Mesenchymal stem cell (in vitro differentiated cells and primary cell): Measurements from ENCODE around the gene HECA.

ENCODE experiments used
- DNase-seq: peaks from one replicate; pipeline ENCODE4 v3.0.0-alpha.2; 2013
- H2AFZ ChIP-seq: one replicate; pipeline ENCODE4 v1.6.1; 2013; ENCODE audit warnings: low read depth, mild to moderate bottlenecking, control low read depth, inconsistent platforms, low read length, moderate library complexity
- H2AK5ac ChIP-seq: 2 replicates; pipeline ENCODE4 v1.6.1; 2013; ENCODE audit warnings: low read length, moderate library complexity, mild to moderate bottlenecking, inconsistent platforms; ENCODE audit not compliant: severe bottlenecking
- H2BK120ac ChIP-seq: one replicate; pipeline ENCODE4 v1.6.1; 2013; ENCODE audit warnings: low read depth, mild to moderate bottlenecking, inconsistent platforms, low read length, moderate library complexity
- H2BK12ac ChIP-seq, 2 experiments: one replicate each; pipeline ENCODE4 v1.6.1; 2013; ENCODE audit warnings: inconsistent platforms in 2 of 2, low read length in 2 of 2, mild to moderate bottlenecking in 2 of 2, moderate library complexity in 2 of 2, control low read depth in 1 of 2
- H2BK15ac ChIP-seq: one replicate; pipeline ENCODE4 v1.6.1; 2013; ENCODE audit warnings: mild to moderate bottlenecking, low read depth, inconsistent platforms; ENCODE audit not compliant: poor library complexity, severe bottlenecking
- H2BK5ac ChIP-seq: 2 replicates; pipeline ENCODE4 v1.6.1; 2013; ENCODE audit warnings: low read depth, mild to moderate bottlenecking, low read length, control low read depth, inconsistent platforms; ENCODE audit not compliant: poor library complexity, severe bottlenecking
- H3K14ac ChIP-seq, 2 experiments: one replicate each; pipeline ENCODE4 v1.6.1; 2013; ENCODE audit warnings: inconsistent platforms in 2 of 2, low read length in 2 of 2, control low read depth in 1 of 2, mild to moderate bottlenecking in 1 of 2, moderate library complexity in 1 of 2
- H3K18ac ChIP-seq, 2 experiments: one replicate each; pipeline ENCODE4 v1.6.1; 2013; ENCODE audit warnings: inconsistent platforms in 2 of 2, low read length in 2 of 2, control low read depth in 1 of 2, low read depth in 1 of 2, mild to moderate bottlenecking in 1 of 2
- H3K23ac ChIP-seq, 2 experiments: one replicate each; pipeline ENCODE4 v1.6.1; 2013; ENCODE audit warnings: inconsistent platforms in 2 of 2, low read length in 2 of 2, mild to moderate bottlenecking in 2 of 2, moderate library complexity in 2 of 2, control low read depth in 1 of 2
- H3K27ac ChIP-seq: 2 replicates; pipeline ENCODE4 v1.5.1; 2013; ENCODE audit warnings: mild to moderate bottlenecking, moderate library complexity, low read length, control low read depth, inconsistent platforms; ENCODE audit not compliant: poor library complexity, severe bottlenecking
- H3K27me3 ChIP-seq, 2 experiments: 2 replicates each; pipeline versions ENCODE4 v1.6.1 to v1.7.0; 2013; ENCODE audit warnings: low read length in 2 of 2, mild to moderate bottlenecking in 2 of 2, moderate library complexity in 2 of 2, control low read depth in 1 of 2, inconsistent platforms in 1 of 2; ENCODE audit not compliant: control insufficient read depth in 1 of 2, insufficient read depth in 1 of 2
- H3K36me3 ChIP-seq, 2 experiments: 2 replicates each; pipeline versions ENCODE4 v1.6.1 to v1.7.0; 2013; ENCODE audit warnings: low read length in 2 of 2, control low read depth in 1 of 2, inconsistent platforms in 1 of 2, low read depth in 1 of 2, mild to moderate bottlenecking in 1 of 2; ENCODE audit not compliant: insufficient read depth in 2 of 2, control insufficient read depth in 1 of 2
- H3K4ac ChIP-seq, 2 experiments: one replicate each; pipeline ENCODE4 v1.6.1; 2013; ENCODE audit warnings: inconsistent platforms in 2 of 2, low read length in 2 of 2, mild to moderate bottlenecking in 2 of 2, moderate library complexity in 2 of 2, control low read depth in 1 of 2, low read depth in 1 of 2
- H3K4me1 ChIP-seq: 2 replicates; pipeline ENCODE4 v1.6.1; 2013; ENCODE audit warnings: low read depth, low read length, control low read depth; ENCODE audit not compliant: control insufficient read depth, insufficient read depth
- H3K4me2 ChIP-seq: 2 replicates; pipeline ENCODE4 v1.6.1; 2013; ENCODE audit warnings: low read length, mild to moderate bottlenecking, inconsistent platforms; ENCODE audit not compliant: poor library complexity, severe bottlenecking
- H3K4me3 ChIP-seq, 2 experiments: 2 replicates each; pipeline versions ENCODE4 v1.5.1 to v1.7.0; 2013; ENCODE audit warnings: low read length in 2 of 2, mild to moderate bottlenecking in 2 of 2, control low read depth in 1 of 2, low read depth in 1 of 2; ENCODE audit not compliant: insufficient read depth in 1 of 2
- H3K79me1 ChIP-seq: replicated peaks from 2 replicates; pipeline ENCODE4 v1.6.1; 2013; ENCODE audit warnings: mild to moderate bottlenecking, control low read depth, low read length, inconsistent platforms; ENCODE audit not compliant: poor library complexity, severe bottlenecking
- H3K9ac ChIP-seq: 2 replicates; pipeline ENCODE4 v1.7.0; 2013; ENCODE audit warnings: mild to moderate bottlenecking, low read length, moderate library complexity
- H3K9me3 ChIP-seq: 2 replicates; pipeline ENCODE4 v1.7.0; 2013; ENCODE audit warnings: mild to moderate bottlenecking, low read length; ENCODE audit not compliant: control insufficient read depth
- H4K8ac ChIP-seq: one replicate; pipeline ENCODE4 v1.6.1; 2013; ENCODE audit warnings: inconsistent platforms, mild to moderate bottlenecking, low read length, moderate library complexity
- H4K91ac ChIP-seq: one replicate; pipeline ENCODE4 v1.6.1; 2013; ENCODE audit warnings: mild to moderate bottlenecking, low read length, inconsistent platforms
- WGBS: methylation state at CpG from one replicate; pipeline ENCODE4 v1.1.7; 2013; ENCODE audit warnings: mixed read lengths; 5-methylcytosine and 5-hydroxymethylcytosine counted together

The HECA gene

DNA sequence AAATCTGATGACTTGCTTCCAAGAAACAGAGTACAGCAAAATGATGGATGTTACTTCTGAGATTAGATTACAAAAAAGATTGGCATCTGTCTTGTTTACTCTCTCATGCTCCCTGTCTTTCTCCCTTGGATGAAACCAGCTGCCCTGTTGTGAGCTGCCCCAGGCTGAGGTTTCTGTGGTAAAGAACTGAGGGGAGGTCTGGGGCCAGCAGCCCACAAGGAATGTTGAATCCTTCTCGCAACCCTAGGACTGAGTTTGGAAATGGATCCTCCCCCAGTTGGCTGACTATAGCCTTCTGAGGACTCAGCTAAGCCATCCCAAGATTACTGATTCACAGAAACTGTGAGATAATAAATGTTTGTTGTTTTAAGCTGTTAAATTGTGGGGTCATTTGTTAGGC, 5.6 kb upstream of the HECA start:
- Histone ChIP-seq H3K23ac (no peak overlapping the region), H3K18ac (no peak overlapping the region), H2BK15ac (no peak overlapping the region), H3K4ac (no peak overlapping the region), H2BK5ac (no peak overlapping the region), H3K14ac (no peak overlapping the region), H3K9ac (no peak overlapping the region), H4K91ac (no peak overlapping the region), H3K4me3 (no peak overlapping the region), H2BK120ac (no peak overlapping the region), H3K4me1 (peaks cover 1% of the 10 kb centered on the region), H3K27ac (no peak overlapping the region), H2AFZ (no peak overlapping the region), H3K4me2 (no peak overlapping the region), H2AK5ac (no peak overlapping the region), H3K36me3 (no peaks in the 10 kb centered on the region), H4K8ac (no peak overlapping the region), H3K9me3 (no peaks in the 10 kb centered on the region), H3K79me1 (no peaks in the 10 kb centered on the region), H2BK12ac (no peak overlapping the region), H3K27me3 (no peaks in the 10 kb centered on the region)
- 33% methylated on average over 1 of the region's 1 CpG for WGBS
- peak; percentile 75 for DNase-seq

DNA sequence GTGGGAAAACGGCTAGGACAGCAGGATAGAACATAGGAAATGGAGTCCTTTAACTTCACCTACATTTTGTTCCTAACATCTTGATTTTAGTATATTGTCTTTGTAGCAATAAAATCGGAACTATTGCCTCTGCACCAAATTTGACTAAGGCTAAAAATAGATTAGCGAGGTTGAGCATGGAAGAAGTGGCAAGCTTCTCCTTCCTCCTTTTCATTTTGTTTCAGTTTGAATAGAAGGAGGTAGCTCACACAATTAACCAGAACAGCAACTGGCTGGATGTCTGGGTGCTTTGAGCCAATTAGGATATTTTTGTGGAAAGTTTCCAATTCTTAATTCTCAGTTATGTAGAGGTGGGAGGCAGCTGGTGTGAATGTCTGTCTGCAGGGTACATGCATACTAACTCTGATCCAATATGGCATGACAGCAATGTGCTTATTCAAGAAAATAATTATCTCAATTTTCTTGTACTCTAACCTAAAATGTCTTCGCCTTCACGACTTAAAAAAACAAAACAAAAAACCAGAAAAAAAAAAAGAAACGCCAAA, 3.1 kb upstream of the HECA start:
- no peak for DNase-seq
- no peak overlapping the region for H3K4me3 ChIP-seq
- H2AK5ac ChIP-seq: no peak overlapping the region
- no peak overlapping the region for H2BK5ac ChIP-seq
- WGBS: 89% methylated on average over 4 of the region's 6 CpGs
- H3K18ac ChIP-seq: no peak overlapping the region
- H4K8ac ChIP-seq: no peak overlapping the region
- H3K23ac ChIP-seq: no peak overlapping the region
- no peaks in the 10 kb centered on the region for H3K27me3 ChIP-seq
- no peaks in the 10 kb centered on the region for H3K36me3 ChIP-seq
- no peak overlapping the region for H2AFZ ChIP-seq
- no peak overlapping the region for H3K4me2 ChIP-seq
- H2BK15ac ChIP-seq: no peak overlapping the region
- H3K4ac ChIP-seq: no peak overlapping the region
- H4K91ac ChIP-seq: no peak overlapping the region
- H3K9ac ChIP-seq: no peak overlapping the region
- no peaks in the 10 kb centered on the region for H3K79me1 ChIP-seq
- no peaks in the 10 kb centered on the region for H3K9me3 ChIP-seq
- no peak overlapping the region for H2BK12ac ChIP-seq
- no peak overlapping the region for H2BK120ac ChIP-seq
- H3K27ac ChIP-seq: no peak overlapping the region
- H3K4me1 ChIP-seq: peaks cover 1% of the 10 kb centered on the region
- H3K14ac ChIP-seq: no peak overlapping the region

- H3K4me1 ChIP-seq: peaks cover 1% of the 10 kb centered on the region
- H3K14ac ChIP-seq: no peak overlapping the region
- no peak overlapping the region for H2BK15ac ChIP-seq
- H3K27me3 ChIP-seq: no peaks in the 10 kb centered on the region
- peak overlapping the region in 1 of 2 experiments; percentile 60 for H3K4me3 ChIP-seq
- no peak for DNase-seq
- H3K4me2 ChIP-seq: no peak overlapping the region
- H3K9me3 ChIP-seq: no peaks in the 10 kb centered on the region
- no peak overlapping the region for H2BK120ac ChIP-seq
- H3K4ac ChIP-seq: no peak overlapping the region
- H3K9ac ChIP-seq: peak overlapping the region; percentile 68
- H3K23ac ChIP-seq: no peak overlapping the region
- no peak overlapping the region for H4K8ac ChIP-seq
- peaks cover 11% of the 10 kb centered on the region for H3K79me1 ChIP-seq
- H2BK5ac ChIP-seq: no peak overlapping the region
- H2AK5ac ChIP-seq: no peak overlapping the region
- no peak overlapping the region for H3K18ac ChIP-seq
- H2BK12ac ChIP-seq: peak overlapping the region in 1 of 2 experiments; percentile 3
- no peak overlapping the region for H3K27ac ChIP-seq
- no peak overlapping the region for H2AFZ ChIP-seq
- H3K36me3 ChIP-seq: no peaks in the 10 kb centered on the region
- H4K91ac ChIP-seq: no peak overlapping the region
- 89% methylated on average over 9 of the region's 11 CpGs for WGBS
Measured at GRCh38 chr6:139133262-139134063, 1.4 kb upstream of the HECA start.

DNA sequence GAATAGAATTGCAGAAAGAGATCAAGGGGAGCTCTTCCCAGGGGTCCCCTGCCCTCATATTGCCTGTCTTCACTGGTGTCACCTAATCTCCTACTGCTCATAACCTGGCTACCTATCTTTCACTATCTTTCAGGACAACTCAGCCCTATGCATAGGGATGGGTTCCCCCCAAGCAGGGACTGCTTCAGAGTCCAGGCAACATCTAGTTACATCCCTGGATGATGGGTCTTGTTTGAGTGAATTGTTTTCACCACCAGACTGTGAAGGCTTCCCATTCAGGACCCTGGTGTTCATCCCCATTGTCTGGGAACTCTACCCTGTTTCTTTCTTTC, 850 bp upstream of the HECA start:
- no peak overlapping the region for H3K27ac ChIP-seq
- no peaks in the 10 kb centered on the region for H3K9me3 ChIP-seq
- H4K8ac ChIP-seq: no peak overlapping the region
- no peak overlapping the region for H3K4me2 ChIP-seq
- H2AFZ ChIP-seq: no peak overlapping the region
- no peak overlapping the region for H2BK120ac ChIP-seq
- H3K9ac ChIP-seq: peak overlapping the region; percentile 68
- H3K36me3 ChIP-seq: no peaks in the 10 kb centered on the region
- no peak overlapping the region for H3K18ac ChIP-seq
- H3K79me1 ChIP-seq: peaks cover 14% of the 10 kb centered on the region
- H3K4ac ChIP-seq: no peak overlapping the region
- no peak overlapping the region for H2BK5ac ChIP-seq
- H3K4me1 ChIP-seq: peaks cover 1% of the 10 kb centered on the region
- H2AK5ac ChIP-seq: no peak overlapping the region
- peak overlapping the region in 1 of 2 experiments; percentile 60 for H3K4me3 ChIP-seq
- H3K14ac ChIP-seq: no peak overlapping the region
- DNase-seq: no peak
- peak overlapping the region in 1 of 2 experiments; percentile 3 for H2BK12ac ChIP-seq
- H3K27me3 ChIP-seq: no peaks in the 10 kb centered on the region
- no peak overlapping the region for H4K91ac ChIP-seq
- no peak overlapping the region for H2BK15ac ChIP-seq
- no peak overlapping the region for H3K23ac ChIP-seq
